NK-92 (cell line): ENCODE results near the gene PLXND1.

Source experiments
- DNase-seq: peaks from one replicate; lab custom pipeline; 2025; ENCODE audit not compliant: unreplicated experiment; lab: John Stamatoyannopoulos, UW

Gene PLXND1

GRCh38 chr3:129627350-129628168, 21.1 kb upstream of the PLXND1 start:
- no peak for DNase-seq

GRCh38 chr3:129626744-129627349, 20.4 kb upstream of the PLXND1 start:
- DNase-seq: no peak

GRCh38 chr3:129625072-129625874, 18.8 kb upstream of the PLXND1 start:
- DNase-seq: no peak

GRCh38 chr3:129624347-129625071, 18.0 kb upstream of the PLXND1 start:
- no peak for DNase-seq

- no peak for DNase-seq
These were observed 17.1 kb upstream of the PLXND1 start for GRCh38 chr3:129623447-129624118.

GRCh38 chr3:129622933-129623332, 16.5 kb upstream of the PLXND1 start:
- DNase-seq: no peak

GRCh38 chr3:129622226-129622874, 15.9 kb upstream of the PLXND1 start:
- DNase-seq: no peak

- no peak for DNase-seq
These were observed 15.2 kb upstream of the PLXND1 start for GRCh38 chr3:129621626-129622225.

- DNase-seq: no peak
These were observed 14.5 kb upstream of the PLXND1 start for GRCh38 chr3:129620828-129621559.

GRCh38 chr3:129619726-129620162, 13.3 kb upstream of the PLXND1 start:
- DNase-seq: no peak

GRCh38 chr3:129618901-129619671, 12.6 kb upstream of the PLXND1 start:
- DNase-seq: no peak

GRCh38 chr3:129618186-129618820, 11.8 kb upstream of the PLXND1 start:
- DNase-seq: no peak

GRCh38 chr3:129617381-129618185, 11.1 kb upstream of the PLXND1 start:
- no peak for DNase-seq

- DNase-seq: no peak
These were observed 10.2 kb upstream of the PLXND1 start for GRCh38 chr3:129616713-129617112.

GRCh38 chr3:129616291-129616690, 9.8 kb upstream of the PLXND1 start:
- no peak for DNase-seq

GRCh38 chr3:129615751-129616281, 9.3 kb upstream of the PLXND1 start:
- no peak for DNase-seq

- no peak for DNase-seq
These were observed 8.5 kb upstream of the PLXND1 start for GRCh38 chr3:129614927-129615363.
